ACC112 (cell line): ENCODE data around the gene GNLY.

Source experiments
- H2AFZ ChIP-seq: fragments of 200-600 bp; sonication (generic); one replicate; pipeline ENCODE4 v1.6.0; 2017; ENCODE audit warnings: antibody characterized with exemption, low read length; ENCODE audit not compliant: unreplicated experiment
- H3K27ac ChIP-seq: fragments of 200-600 bp; sonication (generic); 2 replicates; pipeline ENCODE4 v1.5.1; 2014; ENCODE audit warnings: low read depth, mild to moderate bottlenecking, antibody characterized with exemption, low read length, moderate library complexity
- H3K27me3 ChIP-seq: fragments of 200-600 bp; sonication (generic); 2 replicates; pipeline ENCODE4 v1.6.1; 2014; ENCODE audit warnings: mild to moderate bottlenecking, antibody characterized with exemption, low read length, moderate library complexity, mixed read lengths; ENCODE audit not compliant: insufficient read depth
- H3K36me3 ChIP-seq: fragments of 200-600 bp; sonication (generic); 2 replicates; pipeline ENCODE4 v1.6.1; 2016; ENCODE audit warnings: mild to moderate bottlenecking, antibody characterized with exemption, low read length, moderate library complexity, mixed read lengths; ENCODE audit not compliant: insufficient read depth
- H3K4me1 ChIP-seq: fragments of 200-600 bp; sonication (generic); one replicate; pipeline ENCODE4 v1.6.1; 2016; ENCODE audit warnings: low read length, mixed read lengths; ENCODE audit not compliant: insufficient read depth, unreplicated experiment, control insufficient read depth
- H3K4me3 ChIP-seq: fragments of 200-600 bp; sonication (generic); 2 replicates; pipeline ENCODE4 v1.5.1; 2014; ENCODE audit warnings: mild to moderate bottlenecking, low read depth, low read length
- H3K79me2 ChIP-seq: fragments of 200-600 bp; sonication (generic); one replicate; pipeline ENCODE4 v1.6.0; 2016; ENCODE audit warnings: low read length; ENCODE audit not compliant: control insufficient read depth, unreplicated experiment, insufficient read depth

Gene GNLY

GRCh38 chr2:85702172-85702571, 8.0 kb downstream of the GNLY start:
- Histone ChIP-seq H3K27ac (peak overlapping the region; percentile 74), H3K79me2 (no peaks in the 10 kb centered on the region), H2AFZ (no peak overlapping the region), H3K36me3 (no peaks in the 10 kb centered on the region), H3K27me3 (no peaks in the 10 kb centered on the region), H3K4me3 (peak overlapping the region; percentile 23), H3K4me1 (peaks cover 48% of the 10 kb centered on the region)

- Histone ChIP-seq H3K4me3 (no peak overlapping the region; the same call in 1 of the 2 replicates), H3K27ac (peak overlapping the region; percentile 74), H3K27me3 (no peaks in the 10 kb centered on the region), H3K79me2 (no peaks in the 10 kb centered on the region), H2AFZ (no peak overlapping the region), H3K36me3 (no peaks in the 10 kb centered on the region), H3K4me1 (peaks cover 48% of the 10 kb centered on the region)
Observed at GRCh38 chr2:85702800-85703199, 8.6 kb downstream of the GNLY start.

GRCh38 chr2:85703329-85703728, 9.2 kb downstream of the GNLY start:
- Histone ChIP-seq H3K27ac (no peak overlapping the region), H3K36me3 (no peaks in the 10 kb centered on the region), H3K4me3 (no peak overlapping the region), H3K79me2 (no peaks in the 10 kb centered on the region), H3K27me3 (no peaks in the 10 kb centered on the region), H3K4me1 (peaks cover 48% of the 10 kb centered on the region), H2AFZ (no peak overlapping the region)

- no peaks in the 10 kb centered on the region for H3K79me2 ChIP-seq
- no peak overlapping the region for H2AFZ ChIP-seq
- H3K4me1 ChIP-seq: peaks cover 54% of the 10 kb centered on the region
- no peak overlapping the region for H3K4me3 ChIP-seq
- H3K36me3 ChIP-seq: no peaks in the 10 kb centered on the region
- H3K27ac ChIP-seq: no peak overlapping the region
- no peaks in the 10 kb centered on the region for H3K27me3 ChIP-seq
Observed at GRCh38 chr2:85704038-85704437, 9.9 kb downstream of the GNLY start.

- no peak overlapping the region for H3K4me3 ChIP-seq
- H2AFZ ChIP-seq: no peak overlapping the region
- H3K4me1 ChIP-seq: peaks cover 64% of the 10 kb centered on the region
- no peaks in the 10 kb centered on the region for H3K79me2 ChIP-seq
- H3K27me3 ChIP-seq: no peaks in the 10 kb centered on the region
- H3K27ac ChIP-seq: peak overlapping the region; percentile 57
- no peaks in the 10 kb centered on the region for H3K36me3 ChIP-seq
Observed at GRCh38 chr2:85704800-85705679, 10.9 kb downstream of the GNLY start.

GRCh38 chr2:85705680-85706039, 11.5 kb downstream of the GNLY start:
- no peaks in the 10 kb centered on the region for H3K36me3 ChIP-seq
- H3K27ac ChIP-seq: peak overlapping the region; percentile 57
- H3K4me3 ChIP-seq: no peak overlapping the region
- H3K4me1 ChIP-seq: peaks cover 62% of the 10 kb centered on the region
- H2AFZ ChIP-seq: no peak overlapping the region
- no peaks in the 10 kb centered on the region for H3K79me2 ChIP-seq
- no peaks in the 10 kb centered on the region for H3K27me3 ChIP-seq

GRCh38 chr2:85706063-85706462, 11.9 kb downstream of the GNLY start:
- H2AFZ ChIP-seq: no peak overlapping the region
- H3K4me1 ChIP-seq: peaks cover 58% of the 10 kb centered on the region
- H3K27ac ChIP-seq: peak overlapping the region; percentile 50; the same call in 1 of the 2 replicates
- no peaks in the 10 kb centered on the region for H3K36me3 ChIP-seq
- H3K27me3 ChIP-seq: no peaks in the 10 kb centered on the region
- no peak overlapping the region for H3K4me3 ChIP-seq
- no peaks in the 10 kb centered on the region for H3K79me2 ChIP-seq

GRCh38 chr2:85706599-85707296, 12.6 kb downstream of the GNLY start:
- H3K4me1 ChIP-seq: peaks cover 55% of the 10 kb centered on the region
- no peaks in the 10 kb centered on the region for H3K36me3 ChIP-seq
- no peak overlapping the region for H2AFZ ChIP-seq
- no peaks in the 10 kb centered on the region for H3K27me3 ChIP-seq
- H3K27ac ChIP-seq: no peak overlapping the region
- H3K79me2 ChIP-seq: no peaks in the 10 kb centered on the region
- H3K4me3 ChIP-seq: no peak overlapping the region

GRCh38 chr2:85707304-85707703, 13.1 kb downstream of the GNLY start:
- Histone ChIP-seq H3K27ac (no peak overlapping the region), H3K4me1 (peaks cover 51% of the 10 kb centered on the region), H2AFZ (no peak overlapping the region)

GRCh38 chr2:85708641-85709040, 14.5 kb downstream of the GNLY start:
- Histone ChIP-seq H3K4me1 (peaks cover 53% of the 10 kb centered on the region), H2AFZ (no peak overlapping the region), H3K36me3 (no peaks in the 10 kb centered on the region), H3K27me3 (no peaks in the 10 kb centered on the region), H3K79me2 (no peaks in the 10 kb centered on the region), H3K4me3 (no peak overlapping the region), H3K27ac (peak overlapping the region; percentile 44)

More at GRCh38 chr2:85707304-85707703, 13.1 kb downstream of the GNLY start:
- no peaks in the 10 kb centered on the region for H3K27me3 ChIP-seq
- no peaks in the 10 kb centered on the region for H3K79me2 ChIP-seq
- no peaks in the 10 kb centered on the region for H3K36me3 ChIP-seq
- no peak overlapping the region for H3K4me3 ChIP-seq

GRCh38 chr2:85709401-85709811, 15.2 kb downstream of the GNLY start:
- peak overlapping the region; percentile 44 for H3K27ac ChIP-seq
- no peaks in the 10 kb centered on the region for H3K79me2 ChIP-seq
- H2AFZ ChIP-seq: no peak overlapping the region
- no peaks in the 10 kb centered on the region for H3K27me3 ChIP-seq
- H3K36me3 ChIP-seq: no peaks in the 10 kb centered on the region
- peaks cover 55% of the 10 kb centered on the region for H3K4me1 ChIP-seq
- no peak overlapping the region for H3K4me3 ChIP-seq
